ENCODE data around the gene TRPT1. TPM values are rescaled to one million over a fixed set of nuclear protein-coding genes. Genes with fewer than 3 reads are reported as not detected.
A peak's percentile ranks its signal among the peaks of the same experiment; 100 is the strongest.

Gene TRPT1
- polyA plus RNA-seq, 3 donors = 24.8 to 34.6 (median 31.6) TPM

GRCh38 chr11:64207256-64208085, 18.5 kb downstream of the TRPT1 start:
- H3K27ac Mint-ChIP-seq = peak overlapping the region; percentile 97 to 99 (median 98)
- H3K4me3 Mint-ChIP-seq = peak overlapping the region; percentile 98
- intact Hi-C loops (cut with micrococcal nuclease) = loop anchor here (1.0 to 5.0 kb wide), 3 partner anchors 19 to 97 kb away; partner anchors contain the start of genes FKBP2 (in 2 of the 2), ESRRA (in 1 of the 2), NUDT22 (in 1 of the 2) and TRPT1 (in 1 of the 2)
- H4K20me1 ChIP-seq (ENCODE audit: insufficient read depth, low read length) = peaks cover 53% of the 10 kb centered on the region
- peaks cover 63% of the 10 kb centered on the region for H3K79me2 ChIP-seq (ENCODE audit: insufficient read depth, low read length)
- peak overlapping the region; percentile 18 for H2AFZ ChIP-seq (ENCODE audit: insufficient read depth, low read depth, low read length, poor library complexity, severe bottlenecking)
- no peaks in the 10 kb centered on the region for H3K27me3 Mint-ChIP-seq (ENCODE audit: low read depth in 3 of 3)
- peak overlapping the region; percentile 97 for H3K9ac ChIP-seq (ENCODE audit: insufficient read depth, low read length, poor library complexity, severe bottlenecking)
- H3K9me3 ChIP-seq (replicated peaks in 1 of 2; ENCODE audit: control insufficient read depth in 1 of 2, insufficient read depth in 1 of 2, low read length in 2 of 2) = no peaks in the 10 kb centered on the region
- DNase-seq = peak; percentile 89 to 92 (median 92)
- peaks cover 60 to 61% of the 10 kb centered on the region in 2 donors for H3K36me3 ChIP-seq (replicated peaks in 1 of 2; ENCODE audit: control insufficient read depth in 1 of 2, insufficient read depth in 2 of 2, low read length in 2 of 2)
- H3K4me2 ChIP-seq (replicated peaks; ENCODE audit: extremely low read depth, low read length, poor library complexity, severe bottlenecking) = peak overlapping the region; percentile 94
- peaks cover 43 to 55% of the 10 kb centered on the region in 2 donors for H3K4me1 ChIP-seq (ENCODE audit: control insufficient read depth in 1 of 2, insufficient read depth in 2 of 2, low read length in 2 of 2)
- peaks cover 0 to 1% (median 0%) of the 10 kb centered on the region in 7 donors for H3K9me3 Mint-ChIP-seq
- H3K27ac ChIP-seq (ENCODE audit: low read depth in 1 of 2, low read length in 2 of 2) = peak overlapping the region; percentile 98 to 99
- no peaks in the 10 kb centered on the region for H3K27me3 ChIP-seq (ENCODE audit: control insufficient read depth in 2 of 2, insufficient read depth in 2 of 2, low read length in 2 of 2)
- peaks cover 48% of the 10 kb centered on the region for H3K4me1 Mint-ChIP-seq
- H3K36me3 Mint-ChIP-seq = peaks cover 59 to 61% of the 10 kb centered on the region in 2 donors
- TF ChIP-seq CTCF (IDR thresholded peaks at IDR 0.05) = no peak
- WGBS (ENCODE audit: insufficient coverage) = 0% methylated on average over 26 of the region's 30 CpGs
- H3K4me3 ChIP-seq (replicated peaks in 1 of 3; ENCODE audit: low read depth in 2 of 3, low read length in 3 of 3) = peak overlapping the region; percentile 62 to 100 (median 98)

- peak within 1 kb of the TSS; percentile 97 to 99 (median 98) for H3K27ac Mint-ChIP-seq
- no peaks in the 10 kb centered on the region for H3K9me3 ChIP-seq (replicated peaks in 1 of 2; ENCODE audit: control insufficient read depth in 1 of 2, insufficient read depth in 1 of 2, low read length in 2 of 2)
- TF ChIP-seq CTCF (IDR thresholded peaks at IDR 0.05) = no peak
- peaks cover 45% of the 10 kb centered on the region for H3K4me1 Mint-ChIP-seq
- H3K36me3 Mint-ChIP-seq = peaks cover 58 to 61% of the 10 kb centered on the region in 2 donors
- H3K4me2 ChIP-seq (replicated peaks; ENCODE audit: extremely low read depth, low read length, poor library complexity, severe bottlenecking) = peak within 1 kb of the TSS; percentile 94
- H4K20me1 ChIP-seq (ENCODE audit: insufficient read depth, low read length) = peaks cover 45% of the 10 kb centered on the region
- peak within 1 kb of the TSS; percentile 18 for H2AFZ ChIP-seq (ENCODE audit: insufficient read depth, low read depth, low read length, poor library complexity, severe bottlenecking)
- peak; percentile 73 to 83 (median 80) for DNase-seq
- H3K27me3 ChIP-seq (ENCODE audit: control insufficient read depth in 2 of 2, insufficient read depth in 2 of 2, low read length in 2 of 2) = no peaks in the 10 kb centered on the region
- H3K27me3 Mint-ChIP-seq (ENCODE audit: low read depth in 3 of 3) = no peaks in the 10 kb centered on the region
- H3K4me3 ChIP-seq (replicated peaks in 1 of 3; ENCODE audit: low read depth in 2 of 3, low read length in 3 of 3) = peak within 1 kb of the TSS; percentile 62 to 100 (median 98)
- peak within 1 kb of the TSS; percentile 98 for H3K4me3 Mint-ChIP-seq
- WGBS (ENCODE audit: insufficient coverage) = 1% methylated on average over 22 of the region's 27 CpGs
- H3K4me1 ChIP-seq (ENCODE audit: control insufficient read depth in 1 of 2, insufficient read depth in 2 of 2, low read length in 2 of 2) = peaks cover 43 to 55% of the 10 kb centered on the region in 2 donors
- peaks cover 59% of the 10 kb centered on the region for H3K79me2 ChIP-seq (ENCODE audit: insufficient read depth, low read length)
- peak within 1 kb of the TSS; percentile 97 for H3K9ac ChIP-seq (ENCODE audit: insufficient read depth, low read length, poor library complexity, severe bottlenecking)
- H3K36me3 ChIP-seq (replicated peaks in 1 of 2; ENCODE audit: control insufficient read depth in 1 of 2, insufficient read depth in 2 of 2, low read length in 2 of 2) = peaks cover 59 to 61% of the 10 kb centered on the region in 2 donors
- peak within 1 kb of the TSS; percentile 98 to 99 for H3K27ac ChIP-seq (ENCODE audit: low read depth in 1 of 2, low read length in 2 of 2)
- H3K9me3 Mint-ChIP-seq = peaks cover 0 to 1% (median 0%) of the 10 kb centered on the region in 7 donors
- intact Hi-C loops (cut with micrococcal nuclease) = loop anchor here (1.0 to 5.0 kb wide), 4 partner anchors 20 to 99 kb away; partner anchors contain the start of genes ESRRA (in 2 of the 2), FKBP2 (in 2 of the 2), NUDT22 (in 1 of the 2) and TRPT1 (in 1 of the 2)
Measured at GRCh38 chr11:64206457-64207255, 19.3 kb downstream of the TRPT1 start, which contains the start of gene FERMT3. FERMT3 (plus strand) TSS chr11:64206721; CDS start chr11:64207365, 644 bp downstream.
